ENCODE measurements around the gene PPP1R1B. TPM values are rescaled to one million over a fixed set of nuclear protein-coding genes. Genes with fewer than 3 reads are reported as not detected.
A peak's percentile ranks its signal among the peaks of the same experiment; 100 is the strongest.

PPP1R1B gene
- total and polyA plus RNA-seq, 2 donors (not counting 1 experiment from before 2014, with no cell fraction given), result not detected

DNA sequence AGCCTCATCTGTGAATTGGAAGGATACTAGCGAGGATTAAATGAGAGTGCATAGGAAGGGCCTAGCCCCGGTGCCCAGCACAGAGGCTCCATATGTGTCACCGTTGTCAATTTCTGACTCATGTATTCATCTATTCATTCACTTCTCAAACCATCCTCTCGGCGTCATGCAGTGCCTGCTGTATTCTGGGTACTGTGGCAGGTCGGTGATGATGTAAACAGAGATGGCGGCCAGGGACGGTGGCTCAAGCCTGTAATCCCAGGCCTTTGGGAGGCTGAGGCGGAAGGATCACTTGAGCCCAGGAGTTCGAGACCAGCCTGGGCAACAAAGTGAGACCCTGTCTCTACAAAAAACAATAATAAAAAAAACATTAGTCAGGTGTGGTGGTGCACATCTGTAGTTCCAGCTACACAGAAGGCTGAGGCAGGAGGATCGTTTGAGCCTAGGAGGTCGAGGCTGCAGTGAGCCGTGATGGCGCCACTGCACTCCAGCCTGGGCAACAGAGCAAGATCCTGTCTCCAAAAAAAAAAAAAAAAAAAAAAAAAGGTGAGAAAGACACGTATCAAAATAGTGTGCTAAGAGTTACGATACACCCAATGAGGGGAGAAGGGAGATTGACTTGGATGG is 4.3 kb upstream of the PPP1R1B start:
- intact Hi-C loops (cut with micrococcal nuclease), result loop anchor here (1.0 to 5.0 kb wide), 12 partner anchors 15 to 416 kb away; partner anchors contain the start of genes IKZF3, LRRC3C, MIEN1 and ORMDL3
- Histone ChIP-seq H3K79me2 (ENCODE audit: control insufficient read depth, insufficient read depth, low read length) (peaks cover 7% of the 10 kb centered on the region), H3K9me3 (ENCODE audit: control extremely low read depth in 1 of 3, control insufficient read depth in 2 of 3, insufficient read depth in 1 of 3, low read length in 2 of 3) (no peaks in the 10 kb centered on the region), H4K20me1 (ENCODE audit: control insufficient read depth, insufficient read depth, low read length, poor library complexity, severe bottlenecking) (no peaks in the 10 kb centered on the region), H2AFZ (ENCODE audit: insufficient read depth, low read depth, low read length, poor library complexity, severe bottlenecking) (peak overlapping the region; percentile 69), H3K27me3 (replicated peaks in 1 of 4; ENCODE audit: control extremely low read depth in 1 of 4, control insufficient read depth in 3 of 4, insufficient read depth in 4 of 4, low read length in 3 of 4) (peaks cover 0 to 29% (median 12%) of the 10 kb centered on the region in 4 experiments), H3K27ac (ENCODE audit: low read length in 2 of 2) (no peak overlapping the region), H3K36me3 (replicated peaks in 1 of 2; ENCODE audit: control extremely low read depth in 1 of 2, control insufficient read depth in 1 of 2, extremely low read depth in 1 of 2, insufficient read depth in 2 of 2, low read length in 1 of 2) (no peaks in the 10 kb centered on the region), H3K4me2 (replicated peaks; ENCODE audit: low read depth, low read length, poor library complexity, severe bottlenecking) (peak overlapping the region; percentile 76), H3K9ac (ENCODE audit: low read length) (peak overlapping the region; percentile 8), H3K4me3 (ENCODE audit: control extremely low read depth in 1 of 5, extremely low read depth in 1 of 5, insufficient read depth in 1 of 5, low read depth in 2 of 5, low read length in 4 of 5) (peak overlapping the region in 4 of 5 experiments; percentile 14 to 38 (median 29)), H3K4me1 (ENCODE audit: control insufficient read depth in 2 of 2, insufficient read depth in 2 of 2, low read length in 2 of 2) (peaks cover 38 to 51% of the 10 kb centered on the region in 2 donors)
- TF ChIP-seq, protein P1, sequence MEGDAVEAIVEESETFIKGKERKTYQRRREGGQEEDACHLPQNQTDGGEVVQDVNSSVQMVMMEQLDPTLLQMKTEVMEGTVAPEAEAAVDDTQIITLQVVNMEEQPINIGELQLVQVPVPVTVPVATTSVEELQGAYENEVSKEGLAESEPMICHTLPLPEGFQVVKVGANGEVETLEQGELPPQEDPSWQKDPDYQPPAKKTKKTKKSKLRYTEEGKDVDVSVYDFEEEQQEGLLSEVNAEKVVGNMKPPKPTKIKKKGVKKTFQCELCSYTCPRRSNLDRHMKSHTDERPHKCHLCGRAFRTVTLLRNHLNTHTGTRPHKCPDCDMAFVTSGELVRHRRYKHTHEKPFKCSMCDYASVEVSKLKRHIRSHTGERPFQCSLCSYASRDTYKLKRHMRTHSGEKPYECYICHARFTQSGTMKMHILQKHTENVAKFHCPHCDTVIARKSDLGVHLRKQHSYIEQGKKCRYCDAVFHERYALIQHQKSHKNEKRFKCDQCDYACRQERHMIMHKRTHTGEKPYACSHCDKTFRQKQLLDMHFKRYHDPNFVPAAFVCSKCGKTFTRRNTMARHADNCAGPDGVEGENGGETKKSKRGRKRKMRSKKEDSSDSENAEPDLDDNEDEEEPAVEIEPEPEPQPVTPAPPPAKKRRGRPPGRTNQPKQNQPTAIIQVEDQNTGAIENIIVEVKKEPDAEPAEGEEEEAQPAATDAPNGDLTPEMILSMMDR (IDR thresholded peaks at IDR 0.05), result no peak
- TF ChIP-seq EZH2 (IDR thresholded peaks at IDR 0.05; ENCODE audit: borderline replicate concordance, insufficient read depth, low read depth, low read length, poor library complexity, severe bottlenecking), result no peak
- H3K27me3 Mint-ChIP-seq, result peaks cover 7% of the 10 kb centered on the region
- ChIA-PET CTCF (interaction anchor here (0.8 to 13.0 kb wide), 57 partner anchors 8 to 596 kb away, joined by 3 to 262 read pairs (median 6); partner anchors contain the start of genes MED24, MIEN1, NEUROD2 and NR1D1), POLR2A (interaction anchor here (0.6 to 0.9 kb wide), 3 partner anchors 133 to 358 kb away, joined by 3 to 7 read pairs (median 3); partner anchors contain the start of gene PSMD3)
- peak overlapping the region; percentile 75 for H3K27ac Mint-ChIP-seq
- WGBS (ENCODE audit: insufficient coverage), result 62% methylated on average over 5 of the region's 16 CpGs
- peak overlapping the region; percentile 84 for H3K4me3 Mint-ChIP-seq
- ATAC-seq (ENCODE audit: low read depth) (peak; percentile 2), DNase-seq (no peak)
- peaks cover 34% of the 10 kb centered on the region for H3K4me1 Mint-ChIP-seq
- no peaks in the 10 kb centered on the region for H3K9me3 Mint-ChIP-seq (ENCODE audit: insufficient read depth)

All from B cell (primary cell).